Uterus (tissue), 2 donors: ENCODE results near the gene HEXIM1.

Experiments used
- POLR2A ChIP-seq, 2 donors: fragments of 450-650 bp; IDR thresholded peaks; one replicate each; pipeline ENCODE4 v1.6.1; 2016; ENCODE audit warnings: antibody characterized with exemption in 2 of 2, mild to moderate bottlenecking in 1 of 2, moderate library complexity in 1 of 2
- TF ChIP-seq, protein P1 (sequence below), 4 experiments: fragments of 200-600 bp in 2 of 4; fragments of 450-650 bp in 2 of 4; sonication (generic) in 2 of 4; IDR thresholded peaks; one replicate each; pipeline ENCODE4 v1.5.1; 2016 to 2019; ENCODE audit warnings: antibody characterized with exemption in 4 of 4, mild to moderate bottlenecking in 2 of 4, moderate library complexity in 1 of 4

DNA sequence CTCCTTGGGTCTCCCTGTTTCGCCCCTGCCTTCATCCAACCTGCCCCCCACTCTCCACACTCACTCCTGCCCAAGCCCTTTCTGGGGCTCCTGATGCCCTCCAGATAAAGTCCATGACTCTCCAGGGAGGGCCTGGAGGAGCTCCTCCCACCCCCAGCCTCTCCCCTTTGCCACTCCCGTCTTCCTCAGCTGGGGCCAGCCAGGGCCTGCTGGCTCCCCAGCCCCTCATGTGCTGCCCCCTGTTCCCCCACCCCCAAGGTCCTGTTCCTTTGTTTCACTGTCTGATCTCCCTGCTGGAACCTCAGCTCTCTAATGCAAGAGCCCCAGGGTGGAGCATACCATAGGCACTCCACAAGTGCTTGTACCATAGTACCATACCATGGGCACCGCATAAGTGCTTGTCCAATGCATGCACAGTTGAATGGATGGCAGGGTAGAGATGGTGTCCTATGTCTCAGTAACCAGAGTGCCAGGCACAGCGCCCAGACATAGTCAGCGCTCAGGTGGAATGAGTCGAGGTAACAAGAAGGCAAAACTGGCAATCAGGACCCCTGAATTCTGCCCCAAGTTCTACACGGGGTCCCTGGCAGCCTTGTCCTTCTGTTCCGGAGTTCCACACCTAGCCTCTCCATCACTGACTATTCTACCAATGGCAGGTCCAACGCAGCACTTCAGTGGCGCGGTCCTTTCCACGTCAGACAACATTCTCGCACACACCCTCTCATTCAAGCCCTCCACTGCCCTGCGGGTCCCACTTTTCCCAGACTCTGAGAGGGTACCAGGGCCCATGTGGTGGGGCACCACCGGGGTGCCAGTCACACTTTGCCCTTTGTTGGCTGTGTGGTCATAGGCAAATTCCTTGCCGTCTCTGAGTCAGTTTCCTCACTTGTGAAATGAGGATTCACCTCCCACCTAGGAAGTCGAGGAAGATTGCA lies 17.3 kb upstream of the HEXIM1 start:
- TF ChIP-seq, protein P1, sequence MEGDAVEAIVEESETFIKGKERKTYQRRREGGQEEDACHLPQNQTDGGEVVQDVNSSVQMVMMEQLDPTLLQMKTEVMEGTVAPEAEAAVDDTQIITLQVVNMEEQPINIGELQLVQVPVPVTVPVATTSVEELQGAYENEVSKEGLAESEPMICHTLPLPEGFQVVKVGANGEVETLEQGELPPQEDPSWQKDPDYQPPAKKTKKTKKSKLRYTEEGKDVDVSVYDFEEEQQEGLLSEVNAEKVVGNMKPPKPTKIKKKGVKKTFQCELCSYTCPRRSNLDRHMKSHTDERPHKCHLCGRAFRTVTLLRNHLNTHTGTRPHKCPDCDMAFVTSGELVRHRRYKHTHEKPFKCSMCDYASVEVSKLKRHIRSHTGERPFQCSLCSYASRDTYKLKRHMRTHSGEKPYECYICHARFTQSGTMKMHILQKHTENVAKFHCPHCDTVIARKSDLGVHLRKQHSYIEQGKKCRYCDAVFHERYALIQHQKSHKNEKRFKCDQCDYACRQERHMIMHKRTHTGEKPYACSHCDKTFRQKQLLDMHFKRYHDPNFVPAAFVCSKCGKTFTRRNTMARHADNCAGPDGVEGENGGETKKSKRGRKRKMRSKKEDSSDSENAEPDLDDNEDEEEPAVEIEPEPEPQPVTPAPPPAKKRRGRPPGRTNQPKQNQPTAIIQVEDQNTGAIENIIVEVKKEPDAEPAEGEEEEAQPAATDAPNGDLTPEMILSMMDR (IDR thresholded peaks at IDR 0.05) = no peak
- no peak for TF ChIP-seq POLR2A (IDR thresholded peaks at IDR 0.05)
